HG03565 (cell line): ENCODE results near the gene ELP4.
"Not testable (repeated sequence)": the region's sequence is repeated elsewhere in the genome, so short reads cannot be mapped to it uniquely, and the experiment has no call there.

Experiments
- ATAC-seq: cut with Tn5 transposase; IDR thresholded peaks from one replicate; pipeline ENCODE4 v1.9.1; 2021; ENCODE audit warnings: mild to moderate bottlenecking, moderate library complexity; ENCODE audit not compliant: unreplicated experiment

Gene ELP4

DNA sequence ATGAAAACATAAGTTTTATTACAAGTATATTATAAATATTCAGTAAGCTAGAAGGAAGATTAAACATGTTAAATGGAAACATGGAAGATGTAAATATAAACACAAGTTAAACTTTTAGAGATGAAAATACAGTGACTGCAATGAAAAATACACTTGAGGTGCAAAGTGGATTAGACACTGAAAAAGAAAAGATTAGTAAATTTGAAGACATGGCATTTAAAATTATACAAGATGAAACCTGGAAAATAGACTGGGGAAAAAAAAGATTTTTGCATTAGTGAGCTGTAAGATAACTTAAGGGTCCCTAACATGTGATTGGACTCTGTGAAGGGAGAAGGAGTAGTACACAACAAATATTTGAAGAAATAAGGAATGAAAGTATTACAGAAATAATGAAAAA lies 33.3 kb downstream of the ELP4 start:
- no peak for ATAC-seq

GRCh38 chr11:31555938-31556337 lies 46.4 kb downstream of the ELP4 start:
- ATAC-seq, result no peak

GRCh38 chr11:31558001-31558400 lies 48.4 kb downstream of the ELP4 start:
- no peak for ATAC-seq

DNA sequence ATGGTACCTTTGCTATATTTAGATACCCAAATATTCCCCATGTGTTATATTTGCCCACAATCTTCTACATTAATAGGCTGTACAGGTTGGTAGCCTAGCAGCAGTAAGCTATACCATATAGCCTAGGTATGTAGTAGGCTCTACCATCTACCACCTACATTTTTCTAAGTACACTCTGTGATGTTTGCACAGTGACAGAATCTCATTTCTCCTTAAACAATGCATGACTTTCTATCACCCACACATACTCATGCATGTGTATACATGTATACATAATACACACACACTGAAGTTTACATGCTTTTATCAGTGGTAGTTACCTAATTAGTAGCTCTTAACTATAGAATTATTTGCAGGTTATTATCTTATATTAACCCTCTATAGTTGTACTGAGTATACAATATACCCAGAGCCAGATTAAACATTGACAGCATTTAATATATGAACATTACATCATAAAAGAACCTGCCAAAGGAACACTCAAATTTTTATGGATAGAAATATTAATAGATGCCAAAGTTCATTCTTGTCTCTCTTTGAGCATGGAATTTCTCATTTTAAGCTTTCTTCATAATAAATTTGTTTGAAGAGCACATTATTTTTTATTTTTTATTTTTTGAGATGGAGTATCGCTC lies 51.4 kb downstream of the ELP4 start:
- no peak for ATAC-seq

GRCh38 chr11:31564517-31564916 lies 55.0 kb downstream of the ELP4 start:
- not testable (repeated sequence) for ATAC-seq

DNA sequence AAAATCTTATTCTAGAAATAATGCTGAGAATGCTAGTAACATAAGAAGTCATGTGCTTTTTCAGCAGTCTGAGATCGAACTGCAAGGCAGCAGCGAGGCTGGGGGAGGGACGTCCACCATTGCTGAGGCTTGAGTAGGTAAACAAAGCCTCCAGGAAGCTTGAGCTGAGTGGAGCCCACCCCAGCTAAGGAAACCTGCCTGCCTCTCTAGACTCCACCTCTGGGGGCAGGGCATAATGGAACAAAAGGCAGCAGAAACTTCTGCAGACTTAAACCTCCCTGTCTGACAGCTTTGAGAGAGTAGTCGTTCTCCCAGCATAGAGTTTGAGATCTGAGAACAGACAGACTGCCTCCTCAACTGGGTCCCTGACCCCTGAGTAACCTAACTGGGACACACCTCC lies 64.6 kb downstream of the ELP4 start:
- not testable (repeated sequence) for ATAC-seq

- not testable (repeated sequence) for ATAC-seq
Observed at GRCh38 chr11:31575764-31576163, 66.2 kb downstream of the ELP4 start.

DNA sequence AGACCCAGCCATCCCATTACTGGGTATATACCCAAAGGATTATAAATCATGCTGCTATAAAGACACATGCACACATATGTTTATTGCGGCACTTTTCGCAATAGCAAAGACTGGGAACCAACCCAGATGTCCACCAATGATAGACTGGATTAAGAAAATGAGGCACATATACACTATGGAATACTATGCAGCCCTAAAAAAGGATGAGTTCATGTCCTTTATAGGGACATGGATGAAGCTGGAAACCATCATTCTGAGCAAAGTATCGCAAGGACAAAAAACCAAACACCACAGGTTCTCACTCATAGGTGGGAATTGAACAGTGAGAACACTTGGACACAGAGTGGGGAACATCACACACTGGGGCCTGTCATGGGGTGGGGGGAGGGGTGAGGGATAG lies 69.8 kb downstream of the ELP4 start:
- ATAC-seq, result not testable (repeated sequence)

DNA sequence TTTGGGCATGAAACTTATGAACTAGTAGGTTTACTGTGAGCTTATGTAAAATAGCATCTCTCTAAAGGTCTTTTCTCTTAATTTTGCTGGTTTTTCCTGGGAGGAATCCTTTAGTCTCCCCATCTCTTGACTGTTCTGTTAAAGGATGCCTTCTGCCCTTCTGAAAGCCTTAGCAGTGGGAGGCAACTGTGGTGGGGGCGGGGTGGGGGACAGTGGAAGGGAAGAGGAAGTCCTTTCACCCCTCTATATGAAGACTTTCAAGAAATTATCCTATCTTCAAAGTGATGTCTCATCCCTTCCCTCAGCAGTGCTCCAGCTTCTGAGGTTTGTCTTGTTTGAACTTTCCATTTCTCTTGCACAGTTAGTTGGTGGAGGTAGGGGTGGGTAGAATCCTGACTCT lies 73.1 kb downstream of the ELP4 start:
- no peak for ATAC-seq

GRCh38 chr11:31598454-31598853 lies 88.9 kb downstream of the ELP4 start:
- ATAC-seq, result no peak

DNA sequence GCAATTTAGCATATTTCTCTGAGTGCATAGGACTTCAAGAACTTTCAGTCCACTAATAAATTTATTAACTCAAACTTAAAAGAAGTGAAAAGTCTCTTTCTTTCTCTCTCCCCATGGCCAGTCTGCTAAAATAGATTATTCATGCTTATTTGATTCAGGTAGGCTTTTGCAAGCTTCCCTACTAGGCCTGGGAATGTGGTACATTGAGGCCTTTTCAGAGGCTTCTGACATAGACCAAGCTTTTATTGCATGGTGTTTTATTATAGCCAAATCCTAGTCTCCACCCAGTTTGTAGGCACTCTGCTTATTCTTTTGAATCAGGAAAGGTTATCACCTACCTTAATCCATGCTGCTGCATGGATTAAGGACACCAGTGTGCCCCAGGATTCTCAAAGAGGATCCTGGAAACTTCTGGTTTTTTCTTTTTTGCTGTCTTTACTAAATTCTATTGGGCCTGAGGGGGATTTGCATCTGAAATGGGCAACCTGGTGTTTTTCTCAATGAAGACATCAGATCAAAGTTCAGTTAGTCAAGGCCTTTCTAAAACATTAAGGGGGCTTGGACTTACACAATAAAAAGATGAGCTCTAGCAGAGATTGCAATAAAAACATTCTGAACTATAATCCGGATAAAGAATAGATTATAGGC lies 92.2 kb downstream of the ELP4 start:
- no peak for ATAC-seq

DNA sequence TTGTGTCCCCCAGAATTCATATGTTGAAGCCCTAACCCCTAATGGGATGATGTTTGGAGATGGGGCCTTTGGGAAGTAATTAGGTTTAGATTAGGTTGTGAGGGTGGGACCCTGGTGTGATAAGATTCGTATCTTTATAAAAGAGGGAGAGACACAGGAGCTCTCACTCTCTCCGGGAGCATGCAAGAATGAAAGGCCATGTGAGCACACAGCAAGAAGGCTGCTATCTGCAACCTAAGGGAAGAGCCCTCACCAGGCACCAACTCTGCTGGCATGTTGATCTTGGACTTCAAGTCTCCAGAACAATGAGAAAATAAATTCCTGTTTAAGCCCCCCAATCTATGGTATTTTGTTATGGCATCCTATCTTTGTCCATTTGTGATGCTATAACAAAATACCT lies 97.3 kb downstream of the ELP4 start:
- ATAC-seq, result no peak

DNA sequence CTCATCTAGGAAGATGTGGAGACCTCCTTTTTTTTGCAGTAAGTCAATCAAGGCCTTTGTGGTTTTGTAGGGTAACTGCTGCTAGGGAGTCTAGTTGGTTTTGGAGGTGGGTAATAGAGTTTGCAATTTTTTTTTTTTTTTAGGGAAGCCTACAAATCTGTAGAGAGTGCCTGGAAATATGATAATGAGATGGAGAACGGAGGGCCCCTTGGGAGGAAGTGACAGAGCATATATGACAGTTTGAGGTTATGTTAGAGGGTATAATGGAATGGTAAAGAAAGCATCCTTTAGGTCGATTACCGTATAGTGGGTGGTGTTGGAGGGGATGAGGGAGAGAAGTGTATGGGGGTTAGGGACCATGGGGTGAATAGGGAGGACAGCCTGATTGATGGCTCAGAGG lies 98.3 kb downstream of the ELP4 start:
- no peak for ATAC-seq

DNA sequence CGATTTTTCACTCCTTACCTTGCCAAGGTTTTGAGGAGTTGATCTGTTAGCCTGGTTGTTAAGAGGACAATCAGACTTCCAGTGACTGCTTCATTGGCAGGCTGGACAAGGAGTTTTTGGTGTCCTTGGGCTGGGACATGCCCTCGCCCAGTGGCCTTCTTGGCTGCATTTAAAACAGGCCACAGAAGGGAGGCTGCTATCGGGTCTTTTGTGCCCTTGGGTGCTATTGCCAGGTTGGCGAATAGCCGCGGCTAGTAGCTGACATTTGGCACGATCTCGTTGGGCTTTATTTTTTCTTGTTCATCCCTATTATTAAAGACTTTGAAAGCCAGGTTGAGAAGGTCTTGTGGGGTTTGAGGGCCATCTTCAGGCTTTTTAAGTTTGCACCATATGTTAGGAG lies 99.4 kb downstream of the ELP4 start:
- no peak for ATAC-seq

DNA sequence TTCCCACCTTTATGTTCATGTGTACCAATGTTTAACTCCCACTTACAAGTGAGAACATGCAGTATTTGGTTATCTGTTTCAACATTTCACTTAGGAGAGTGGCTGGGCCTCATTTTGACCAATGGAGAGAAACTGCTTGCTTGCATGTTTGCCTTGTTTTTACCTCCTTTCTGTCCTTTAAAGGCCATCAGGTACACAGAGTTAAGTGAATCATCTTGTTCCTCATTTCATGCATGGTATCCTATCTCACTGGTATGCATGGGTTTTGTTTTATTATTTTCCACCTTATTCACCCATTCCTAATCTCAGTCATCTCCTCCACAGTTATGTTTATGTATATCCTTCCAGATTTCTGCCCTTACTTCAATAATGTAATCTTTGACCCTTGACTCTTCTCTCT lies 101.0 kb downstream of the ELP4 start:
- no peak for ATAC-seq

DNA sequence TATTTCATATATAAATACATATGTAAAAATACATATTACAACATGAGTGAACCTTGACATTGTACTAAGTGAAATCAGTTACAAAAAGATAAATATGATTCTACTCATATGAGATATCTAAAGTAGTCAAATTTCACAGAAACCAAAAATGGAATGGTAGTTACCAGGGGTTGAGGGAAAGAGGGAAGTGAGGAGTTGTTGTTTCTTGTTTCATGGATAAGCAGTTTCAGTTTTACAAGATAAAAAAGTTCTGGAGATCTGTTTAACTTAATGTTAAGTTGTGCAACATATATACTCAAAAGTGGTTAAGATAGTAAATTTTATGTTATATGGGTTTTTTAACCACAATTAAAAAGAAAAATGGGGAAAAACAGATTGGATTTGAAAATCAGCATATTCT lies 107.7 kb downstream of the ELP4 start:
- no peak for ATAC-seq

GRCh38 chr11:31619980-31620379 lies 110.4 kb downstream of the ELP4 start:
- peak; percentile 77 for ATAC-seq

GRCh38 chr11:31620434-31620833 lies 110.9 kb downstream of the ELP4 start:
- peak; percentile 27 for ATAC-seq

DNA sequence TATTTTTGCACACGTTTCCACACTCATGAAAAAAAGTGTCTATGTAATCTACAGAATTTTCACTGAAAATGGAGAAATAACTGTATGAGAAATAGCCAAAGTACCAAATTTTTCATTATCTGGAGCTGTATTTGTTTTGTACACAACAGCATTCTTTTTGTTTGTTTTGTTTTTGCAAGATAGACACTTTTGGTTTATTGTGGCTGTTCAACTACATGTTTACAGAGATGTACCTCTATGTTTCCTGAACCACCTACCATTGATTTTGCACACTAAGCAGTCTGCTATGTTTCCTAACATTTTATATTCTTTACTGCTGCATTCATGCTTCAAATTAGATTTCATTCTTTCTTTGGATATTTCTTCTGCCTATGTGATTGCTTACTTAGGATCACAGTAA lies 116.3 kb downstream of the ELP4 start:
- no peak for ATAC-seq

DNA sequence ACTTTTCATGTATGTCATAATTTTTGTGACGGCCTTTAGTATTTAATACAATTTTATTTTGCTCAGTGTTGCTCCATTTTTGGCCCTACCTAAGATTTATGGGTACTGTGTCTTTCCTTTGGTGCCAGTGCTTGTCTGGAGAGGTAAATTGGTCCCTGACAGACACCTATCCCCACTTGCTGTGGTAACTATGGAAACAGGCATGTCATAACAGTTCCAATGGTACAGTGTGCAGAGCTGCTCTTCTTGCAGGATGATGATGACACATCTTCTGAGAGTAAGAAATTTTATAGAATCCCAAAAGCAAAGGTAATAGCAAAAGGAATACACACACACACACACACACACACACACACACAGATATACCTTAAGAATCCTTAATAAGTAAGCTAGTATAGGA lies 118.5 kb downstream of the ELP4 start:
- ATAC-seq, result no peak

DNA sequence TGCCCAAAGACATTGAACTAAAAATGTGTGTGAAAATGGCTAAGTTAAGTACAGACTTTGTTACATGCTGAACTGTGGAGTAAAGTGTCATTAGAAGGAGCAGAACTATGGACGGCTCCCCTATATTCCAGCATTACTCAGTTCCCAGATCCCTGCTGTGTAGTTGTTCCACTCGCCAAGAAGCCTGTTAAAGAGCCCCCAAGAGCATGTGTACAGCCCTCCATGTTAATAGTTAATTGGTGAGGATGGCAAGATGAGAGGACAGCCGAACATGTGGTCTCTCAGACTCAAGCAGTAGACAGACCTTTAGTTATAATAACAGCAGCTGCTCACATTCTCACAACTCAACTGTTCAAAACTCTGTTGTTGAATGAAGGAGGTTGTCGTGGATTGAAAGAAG lies 127.4 kb downstream of the ELP4 start:
- no peak for ATAC-seq

- ATAC-seq, result no peak
Observed at GRCh38 chr11:31640611-31641010, 131.0 kb downstream of the ELP4 start.

DNA sequence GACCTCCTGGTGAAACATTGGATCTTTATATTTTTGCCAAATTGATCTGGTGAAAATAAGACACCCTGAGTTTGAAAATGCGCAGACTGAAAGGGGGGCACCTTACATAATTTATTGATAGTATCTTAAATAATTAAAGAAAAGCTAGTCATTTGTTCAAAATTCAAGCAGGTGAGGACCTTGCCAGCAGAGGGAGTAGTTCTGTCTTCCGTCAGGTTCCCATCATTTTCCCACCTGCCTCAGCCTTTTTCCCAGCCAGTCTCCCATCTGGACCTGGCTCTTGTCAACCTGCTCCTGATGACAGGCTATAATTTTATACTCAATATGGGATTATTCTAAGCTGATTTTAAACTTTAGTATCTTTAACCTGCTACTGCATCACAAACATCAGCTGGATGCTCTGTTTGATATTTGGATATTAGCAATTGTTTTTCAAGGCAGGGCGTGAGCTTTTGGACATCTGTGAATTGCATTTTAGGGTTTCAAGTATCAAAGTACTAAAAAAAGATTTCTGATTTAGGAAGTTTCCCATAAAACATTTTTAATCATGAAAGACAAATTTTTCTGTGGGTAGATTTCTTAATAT lies 132.0 kb downstream of the ELP4 start:
- ATAC-seq, result no peak
